8988T (cell line): ENCODE results near the gene DDO.
"Not testable (repeated sequence)": the region's sequence is repeated elsewhere in the genome, so short reads cannot be mapped to it uniquely, and the experiment has no call there.

Experiments used
- DNase-seq: peaks from one replicate; pipeline ENCODE4 v3.0.0; 2011

DDO gene

DNA sequence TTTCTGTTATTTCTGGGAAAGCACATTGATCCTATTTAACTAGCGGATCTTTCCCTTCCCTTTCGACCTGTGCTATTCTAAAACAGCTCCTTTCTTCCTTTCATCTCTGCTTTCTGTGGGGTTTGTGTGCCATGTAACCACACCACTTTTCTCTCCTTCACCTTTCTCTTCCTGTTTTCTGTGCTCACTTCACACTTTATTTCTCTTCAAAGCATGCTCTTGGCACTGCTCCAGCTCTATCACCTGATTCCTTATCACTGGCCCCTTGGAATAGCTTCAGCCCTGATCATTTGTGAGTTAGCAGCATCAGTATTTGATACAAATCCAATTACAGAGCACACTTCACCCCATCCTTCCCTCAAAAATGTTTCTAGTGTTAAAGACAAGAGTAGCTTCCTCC is 49.1 kb downstream of the DDO start:
- DNase-seq = no peak

DNA sequence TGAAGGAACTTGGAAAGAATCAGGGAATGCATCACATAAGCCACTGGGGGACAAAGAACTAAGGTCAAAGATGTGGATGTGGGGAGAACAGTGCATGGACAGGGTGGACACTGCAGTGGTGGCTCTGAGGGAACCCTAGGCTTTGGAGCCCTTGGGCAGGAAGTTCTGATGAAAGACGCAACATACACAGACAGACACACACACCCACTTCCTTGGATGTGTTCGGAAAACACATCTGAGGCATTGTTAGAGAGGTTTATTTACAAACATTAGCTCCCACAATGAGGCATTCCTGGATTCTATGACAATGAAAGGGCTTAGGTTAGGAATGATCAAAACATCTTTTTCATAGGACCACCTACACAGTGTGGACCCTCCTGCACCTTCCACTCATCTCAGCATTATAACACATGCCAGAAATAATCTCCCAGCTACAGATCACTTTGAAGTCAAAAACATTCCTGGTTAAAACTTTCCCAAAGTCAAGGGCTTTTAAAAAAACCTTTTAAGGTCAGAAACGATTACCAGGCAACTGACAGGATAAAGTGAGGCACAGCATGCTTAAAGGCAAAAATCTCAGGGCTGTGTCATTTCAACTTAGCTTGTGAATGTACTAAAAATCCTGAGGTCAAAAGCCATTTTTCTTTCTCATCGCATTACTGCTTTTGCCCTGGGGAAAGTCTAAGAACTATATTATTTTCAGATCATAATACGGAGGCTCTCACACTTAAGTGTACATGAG is 50.8 kb downstream of the DDO start:
- no peak for DNase-seq

DNA sequence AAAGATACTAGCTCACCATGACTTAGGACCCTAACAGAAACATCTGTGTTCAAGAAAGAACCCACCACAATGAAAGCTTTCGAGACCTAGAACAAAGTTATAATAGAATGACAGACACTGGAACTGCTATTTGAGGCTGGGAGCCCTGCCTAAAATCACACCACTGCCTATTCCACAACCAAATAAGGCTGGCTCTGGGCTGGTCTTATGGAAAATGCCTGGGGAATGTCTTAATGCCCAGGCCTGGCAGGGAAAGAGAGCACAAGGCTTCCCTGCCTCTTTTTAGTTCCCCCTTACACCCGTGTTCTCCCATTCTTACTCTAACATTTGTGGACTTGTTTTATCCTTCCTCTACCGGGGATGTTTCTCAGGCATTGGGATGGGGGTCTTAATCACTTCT is 51.6 kb downstream of the DDO start:
- DNase-seq = no peak

DNA sequence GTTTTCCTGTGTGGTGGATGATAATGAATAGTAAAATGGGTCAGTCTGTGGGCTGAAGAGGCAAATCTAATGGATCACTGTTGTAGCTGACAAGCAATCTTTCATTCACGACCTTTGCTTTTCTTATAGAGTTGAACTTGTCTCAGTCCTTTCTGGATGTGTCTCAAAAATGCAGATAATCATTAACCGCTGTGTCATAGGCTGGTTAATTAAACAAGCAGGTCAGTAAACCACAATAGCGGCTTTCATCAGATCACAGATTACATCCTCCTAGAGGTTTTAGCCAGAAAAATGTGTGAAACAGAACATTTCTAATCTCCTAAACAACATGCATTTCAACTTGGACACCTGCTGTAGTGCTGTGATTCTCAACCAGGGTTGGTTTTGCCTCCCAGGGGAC is 54.7 kb downstream of the DDO start:
- DNase-seq = no peak

DNA sequence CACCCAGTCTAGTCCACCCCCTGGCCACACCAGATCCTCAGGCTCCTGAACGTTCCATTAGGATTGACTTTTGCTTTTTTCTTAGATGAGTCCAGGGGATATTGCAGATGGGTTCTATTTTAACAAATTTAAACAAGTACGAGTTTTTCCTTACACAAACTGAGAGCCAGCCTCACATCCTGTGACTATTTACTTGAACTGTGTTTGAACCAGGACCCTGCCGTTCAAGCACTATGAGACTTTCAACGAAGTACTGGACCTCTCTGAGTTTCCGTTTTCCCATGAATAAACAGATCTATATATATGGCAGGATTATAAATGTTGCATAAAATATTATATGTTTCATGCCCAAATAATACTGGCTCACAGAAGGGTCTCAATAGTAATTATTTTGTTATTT is 55.8 kb downstream of the DDO start:
- DNase-seq = no peak

DNA sequence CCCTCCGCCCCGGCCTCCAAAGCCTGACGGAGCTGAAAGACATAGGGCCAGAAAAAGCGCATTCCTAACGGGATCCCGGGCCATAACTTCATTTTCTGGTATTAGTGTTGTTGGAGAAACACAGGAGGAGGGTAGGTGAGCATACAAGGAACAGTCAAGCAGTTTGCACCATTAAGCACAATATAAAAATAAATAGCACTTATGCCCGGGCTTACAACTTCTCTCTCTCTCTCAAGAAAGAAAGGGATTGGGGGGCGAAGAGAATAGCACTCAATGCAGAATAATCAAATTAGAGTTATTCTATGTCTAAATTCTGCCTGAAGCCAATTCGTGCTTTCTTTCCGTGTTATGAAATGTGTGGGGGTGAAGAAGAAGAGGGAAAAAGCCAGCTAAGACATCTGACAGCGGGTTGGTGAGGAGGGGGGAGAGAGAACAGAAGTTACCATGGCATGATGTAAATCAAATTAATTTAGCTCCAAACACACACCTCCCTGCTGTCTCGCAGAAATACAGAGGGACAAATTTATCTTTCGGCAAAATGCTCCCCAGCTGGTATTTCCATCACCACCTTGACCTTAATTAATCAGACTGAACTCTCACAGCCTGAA is 56.7 kb downstream of the DDO start:
- no peak for DNase-seq

DNA sequence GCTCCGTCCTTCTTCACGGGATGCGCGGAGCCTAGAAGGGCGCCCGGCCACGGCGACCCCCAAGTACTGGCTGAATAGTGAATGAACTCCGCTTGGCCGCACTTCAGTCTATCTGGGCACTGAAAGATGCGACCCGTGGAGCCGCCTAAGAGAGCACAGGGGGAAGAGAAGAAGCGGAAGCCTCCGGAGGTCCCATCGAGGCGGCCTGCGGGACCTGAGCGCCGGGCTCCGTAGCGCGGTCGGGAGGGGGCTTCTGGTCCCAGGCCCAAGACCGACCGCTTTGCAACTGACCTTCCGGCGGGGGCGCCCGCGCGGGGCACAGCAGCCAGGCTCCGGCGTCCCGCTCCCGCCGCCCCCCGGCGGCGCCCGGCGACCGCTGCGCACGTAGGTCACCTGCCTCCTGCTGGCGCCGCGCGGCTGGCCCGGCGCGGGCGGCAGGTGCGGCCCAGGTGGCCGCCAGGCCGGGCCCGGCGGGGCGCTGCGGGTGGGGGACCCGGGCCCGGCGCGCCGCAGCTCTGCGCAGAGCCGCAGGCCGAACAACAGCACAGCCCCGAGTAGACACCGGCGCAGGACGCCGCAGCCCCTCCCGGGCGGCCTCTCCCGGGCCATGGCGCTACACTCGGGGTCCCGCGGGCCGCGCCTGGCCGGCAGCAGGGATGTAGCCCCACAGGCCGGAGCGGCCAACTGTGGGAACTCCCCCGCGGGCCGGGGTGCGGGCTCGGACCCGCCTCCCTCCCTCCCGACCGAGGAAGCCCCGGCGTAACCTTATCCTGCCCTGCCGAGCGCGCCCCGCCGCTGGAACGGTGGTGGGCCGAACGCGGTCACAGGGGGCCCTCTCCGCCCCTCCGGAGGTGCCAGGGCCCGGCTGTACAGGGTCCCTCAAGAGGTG is 57.5 kb downstream of the DDO start, which contains the start of gene METTL24:
Gene METTL24, minus strand, starts transcription at position 686 of the 889 bp plus-strand sequence. Its CDS starts 77 bp downstream, at position 609.
- DNase-seq = peak; percentile 13

DNA sequence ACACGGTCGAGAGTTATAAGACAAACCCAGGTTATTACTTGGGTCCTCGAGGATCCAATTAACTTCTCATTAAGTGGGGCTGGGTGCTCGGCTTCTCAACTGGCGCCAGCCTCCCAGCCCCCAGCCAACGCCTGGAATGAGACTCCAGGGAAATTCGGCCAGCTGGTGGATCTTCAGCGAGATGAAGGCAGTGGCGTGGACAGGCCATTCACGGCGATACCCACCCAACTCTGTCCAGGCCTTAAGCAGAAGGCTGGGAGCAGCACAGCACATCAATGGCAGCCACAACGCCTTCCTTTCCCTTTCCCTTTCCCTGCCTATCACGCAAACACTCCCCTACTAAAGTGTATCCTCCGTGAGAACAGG is 58.1 kb downstream of the DDO start:
- no peak for DNase-seq

DNA sequence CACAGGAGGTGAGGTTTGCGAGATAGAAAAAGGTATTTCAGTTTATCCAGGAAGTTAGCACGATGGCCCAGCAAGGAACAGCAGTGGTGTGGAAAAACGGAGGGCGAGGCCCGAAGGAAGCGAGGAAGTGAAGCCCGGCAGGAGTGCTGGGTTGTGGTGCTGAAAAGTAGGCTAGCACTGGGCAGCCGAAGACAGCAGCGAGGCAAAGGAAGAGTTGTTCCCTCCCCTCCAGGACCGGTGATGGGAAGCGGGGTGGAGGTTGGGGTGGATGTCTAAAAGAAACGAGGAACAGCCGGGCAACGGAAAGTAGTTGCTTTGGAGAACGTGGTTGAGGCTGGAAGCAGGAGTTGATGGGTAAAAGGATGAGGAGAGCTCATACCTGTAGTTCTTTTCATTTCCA is 58.6 kb downstream of the DDO start:
- DNase-seq = no peak

DNA sequence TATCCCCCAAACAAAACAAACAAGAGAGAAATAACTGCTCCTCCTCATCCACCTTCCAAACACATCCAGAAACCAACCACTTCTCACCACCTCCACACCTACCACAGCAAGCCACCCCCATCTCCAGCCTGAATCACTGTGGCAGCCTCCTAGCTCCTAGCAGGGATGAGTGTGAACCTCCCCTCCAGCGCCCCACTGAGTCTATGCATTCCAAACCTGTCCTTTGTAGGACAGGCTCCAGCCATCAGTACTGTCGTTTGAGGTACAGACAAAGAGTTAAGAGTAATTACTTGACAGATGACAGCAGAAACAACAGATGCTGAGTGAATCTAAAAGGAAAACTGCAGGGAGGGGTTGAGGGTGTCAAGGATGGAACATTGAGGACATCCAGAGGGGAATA is 59.6 kb downstream of the DDO start:
- no peak for DNase-seq

DNA sequence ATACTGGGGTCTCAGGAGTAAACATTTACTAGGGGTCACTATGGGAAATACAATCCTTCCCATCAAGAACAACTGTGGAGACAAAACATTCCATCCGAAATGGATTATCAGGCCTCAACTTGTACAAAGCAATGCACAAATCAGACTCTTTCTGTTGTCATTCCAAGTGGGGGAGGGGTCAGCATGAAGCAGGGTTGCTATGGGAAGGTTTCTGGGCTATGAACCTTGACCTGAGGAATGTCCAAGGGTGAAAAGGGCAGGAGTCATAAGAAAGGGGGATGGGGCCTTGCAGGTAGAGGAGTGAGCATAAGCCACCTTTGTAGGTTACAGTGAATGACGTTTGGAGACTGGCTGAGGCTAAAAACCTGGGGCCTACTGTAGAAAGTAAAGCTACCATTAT is 60.4 kb downstream of the DDO start:
- DNase-seq = no peak

DNA sequence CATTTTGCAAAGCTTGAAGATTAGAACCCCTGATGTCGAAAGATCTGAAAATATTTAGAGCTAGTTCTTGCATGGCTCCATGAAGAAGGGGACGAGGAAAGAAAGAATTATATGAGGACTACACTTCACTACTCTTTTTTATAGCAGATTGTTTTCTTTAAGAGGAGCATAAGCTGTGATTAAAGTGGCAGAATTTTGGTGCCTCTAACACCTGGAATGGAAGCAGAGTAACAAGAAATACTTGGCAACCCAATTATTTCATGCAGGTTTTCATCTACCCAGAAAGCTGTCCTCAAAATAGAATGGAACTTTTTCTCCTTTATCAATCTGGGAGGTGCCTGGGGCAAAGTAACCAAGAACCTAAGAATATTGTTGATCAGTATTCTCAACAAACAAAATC is 61.2 kb downstream of the DDO start:
- no peak for DNase-seq

DNA sequence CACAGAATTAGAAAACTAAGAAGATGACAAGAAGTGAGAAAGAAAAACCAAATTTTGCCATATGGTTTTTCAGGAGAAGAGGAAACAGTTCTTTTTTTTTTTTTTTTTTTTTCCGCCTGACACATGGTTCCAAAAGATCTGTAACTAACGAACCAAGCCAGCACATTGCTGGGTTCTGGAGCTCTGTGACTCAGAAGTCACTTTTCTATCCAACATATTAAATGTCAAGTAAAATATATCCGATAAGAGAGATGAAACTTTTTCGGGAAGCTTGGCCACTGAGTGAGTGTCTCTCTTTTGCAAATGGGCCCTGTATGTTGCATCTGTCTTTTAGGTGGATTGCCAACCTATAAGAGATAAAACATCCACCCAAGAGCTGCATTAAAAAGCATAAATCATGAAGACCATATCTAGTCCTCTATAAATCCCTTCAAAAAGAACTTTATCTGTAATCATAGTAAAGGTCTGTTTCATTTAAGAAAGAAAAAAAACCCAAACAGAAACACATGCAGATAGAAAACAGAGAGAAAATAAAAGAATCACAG is 61.8 kb downstream of the DDO start:
- DNase-seq = no peak

DNA sequence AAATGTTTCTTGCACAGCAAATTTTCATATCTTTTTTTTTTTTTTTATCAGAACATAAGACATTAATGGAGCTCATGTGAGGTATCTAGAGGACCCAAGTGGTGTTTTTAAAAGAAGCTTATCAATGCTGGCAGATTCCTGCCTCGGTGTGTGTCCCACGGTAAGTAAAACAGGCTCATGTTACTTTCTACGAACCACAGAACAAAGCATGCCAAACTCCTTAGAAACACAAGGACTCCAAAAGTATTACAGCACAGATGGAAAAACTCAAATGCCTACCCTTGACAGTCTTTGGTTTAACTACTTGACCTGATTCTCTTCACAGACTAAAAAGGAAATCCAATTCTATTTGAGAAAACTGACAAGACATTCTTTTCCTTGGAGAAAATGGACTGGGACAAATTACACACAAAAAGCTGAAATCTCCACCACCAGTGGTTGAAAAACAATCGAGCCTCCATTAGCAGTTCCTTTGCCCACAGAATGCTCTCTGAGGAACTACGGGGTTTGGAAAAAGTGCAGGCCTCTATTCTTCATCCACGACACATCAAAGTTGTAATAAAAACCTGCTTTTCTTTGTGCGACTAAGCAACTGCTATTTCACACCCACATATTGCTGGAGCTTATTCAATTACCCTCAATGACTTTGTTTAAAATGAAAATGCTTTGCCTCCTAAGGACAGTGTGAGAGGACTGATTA is 62.7 kb downstream of the DDO start:
- no peak for DNase-seq

DNA sequence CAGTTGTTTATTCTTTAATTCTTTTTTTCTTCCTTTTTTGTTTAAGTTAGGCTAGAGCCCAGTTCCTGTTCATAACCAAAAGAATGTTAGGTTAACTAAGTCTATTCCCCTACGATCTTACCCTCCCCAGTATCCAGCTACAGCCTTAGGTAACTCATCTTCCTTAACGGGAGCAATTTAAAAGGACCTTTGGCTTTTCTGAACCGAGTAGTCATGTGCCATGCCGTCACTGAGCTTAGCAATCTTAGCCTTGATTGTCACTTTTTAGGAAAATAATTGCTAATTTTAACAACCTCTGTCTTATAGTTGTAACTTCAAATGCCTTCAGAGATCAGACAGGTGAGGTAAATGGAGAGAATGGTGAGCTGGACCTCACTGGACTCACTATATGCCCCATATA is 63.4 kb downstream of the DDO start:
- no peak for DNase-seq

DNA sequence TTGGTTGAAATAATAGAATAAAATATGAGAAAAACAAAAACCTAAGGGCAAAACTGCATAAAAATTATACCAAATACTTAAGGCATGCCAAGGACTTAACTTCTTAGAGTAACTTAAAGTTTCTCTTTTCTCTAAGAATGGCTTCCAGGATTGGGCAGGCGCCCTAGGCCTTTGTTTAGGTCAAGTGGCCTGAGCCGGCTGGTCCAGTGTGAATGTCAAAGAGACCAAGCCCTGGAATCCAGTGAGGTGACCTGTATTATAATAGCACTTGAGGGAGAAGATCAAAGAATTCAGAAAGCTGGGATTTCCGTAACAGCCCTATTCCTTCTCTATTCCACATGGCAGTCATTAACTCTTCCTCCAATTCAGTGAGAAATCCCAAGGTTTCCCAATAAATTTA is 63.8 kb downstream of the DDO start:
- DNase-seq = no peak

DNA sequence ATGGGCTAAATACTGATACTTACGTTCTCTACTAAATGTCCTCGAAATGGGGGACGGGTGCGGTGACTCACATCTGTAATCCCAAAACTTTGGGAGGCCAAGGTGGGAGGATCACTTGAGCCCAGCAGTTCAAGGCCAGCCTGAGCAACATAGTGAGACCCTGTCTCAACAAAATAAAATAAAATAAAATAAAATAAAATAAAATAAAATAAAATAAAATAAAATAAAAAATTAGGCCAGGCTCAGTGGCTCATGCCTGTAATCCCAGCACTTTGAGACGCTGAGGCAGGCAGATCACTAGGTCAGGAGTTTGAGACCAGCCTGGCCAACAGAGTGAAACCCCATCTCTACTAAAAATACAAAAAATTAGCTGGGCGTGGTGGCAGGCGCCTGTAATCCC is 64.8 kb downstream of the DDO start:
- not testable (repeated sequence) for DNase-seq

DNA sequence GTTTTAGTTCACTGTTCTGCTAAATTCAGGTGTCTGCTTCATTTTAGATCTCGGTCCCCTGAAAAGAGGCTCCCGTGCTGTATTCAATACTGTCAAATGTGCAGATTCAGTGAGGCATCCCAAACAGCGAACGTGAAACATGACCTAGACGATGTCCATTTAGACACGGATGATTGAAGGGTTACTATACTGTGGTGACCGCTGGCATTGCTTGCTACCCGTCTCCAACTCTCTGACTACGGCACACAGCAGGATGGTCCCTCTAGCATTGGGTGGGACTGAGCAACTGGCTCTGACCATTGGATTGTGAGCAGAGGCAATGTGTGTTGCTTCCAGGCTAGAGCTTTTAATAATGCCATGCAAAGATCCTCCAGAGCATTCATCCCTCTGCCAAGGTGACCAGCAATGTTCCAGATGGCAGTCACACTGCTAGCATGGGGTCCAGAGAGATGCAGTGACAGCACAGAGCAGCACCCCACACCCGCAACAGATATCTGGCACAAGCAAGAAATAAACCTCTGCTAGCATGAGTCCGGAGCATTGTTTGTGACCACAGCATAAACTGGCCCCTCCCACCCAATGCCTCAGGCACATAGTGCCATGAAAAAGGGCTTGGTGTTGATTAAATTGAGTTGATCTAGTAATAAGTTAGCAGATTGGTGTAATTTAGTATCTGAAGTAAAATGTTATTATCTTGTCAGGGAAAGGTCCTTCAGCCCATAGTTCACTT is 66.2 kb downstream of the DDO start:
- DNase-seq = no peak

DNA sequence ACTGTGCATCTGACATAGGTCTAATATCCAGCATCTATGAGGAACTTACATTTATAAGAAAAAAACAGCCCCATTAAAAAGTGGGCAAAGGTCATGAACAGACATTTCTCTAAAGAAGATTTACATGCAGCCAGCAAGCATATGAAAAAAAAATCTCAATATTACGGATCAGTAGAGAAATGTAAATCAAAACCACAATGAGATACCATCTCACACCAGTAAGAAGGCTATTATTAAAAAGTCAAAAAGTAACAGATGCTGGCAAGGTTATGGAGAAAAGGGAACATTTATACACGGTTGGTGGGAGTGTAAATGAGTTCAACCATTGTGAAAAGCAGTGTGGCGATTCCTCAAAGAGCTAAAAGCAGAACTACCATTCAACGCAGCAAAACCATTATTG is 70.3 kb downstream of the DDO start:
- no peak for DNase-seq

DNA sequence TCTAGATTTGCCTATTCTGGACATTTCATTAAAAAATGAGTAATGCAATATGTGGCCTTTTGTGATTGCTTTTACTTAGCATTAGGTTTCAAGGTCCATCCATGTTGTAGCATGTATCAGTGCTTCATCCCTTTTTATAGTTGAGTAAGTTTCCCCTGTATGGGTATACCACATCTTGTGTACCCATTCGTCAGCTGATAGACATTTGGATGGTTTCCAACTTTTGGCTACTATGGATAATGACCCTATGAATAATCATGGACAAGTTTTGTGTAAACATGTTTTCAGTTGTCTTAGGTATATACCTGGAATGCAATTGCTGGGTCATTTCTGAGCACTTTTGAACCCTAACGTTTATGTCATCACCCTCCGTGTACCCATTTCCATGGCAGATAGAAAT is 72.6 kb downstream of the DDO start:
- DNase-seq = no peak
